Measurements from ENCODE around the gene CACNA1H. TPM values are rescaled to one million over a fixed set of nuclear protein-coding genes. Genes with fewer than 3 reads are reported as not detected.

The CACNA1H gene
- total and polyA plus RNA-seq, 2 of the 4 experiments (the other 2 are of a cell fraction): 1.6 to 5.8 TPM

- in situ Hi-C loops (cut with MboI; ENCODE audit: low sequenced_read_pairs) (loop anchor here (25.0 kb wide), 1 partner anchor 397 kb away; the partner anchor contains the start of gene GNG13), dilution Hi-C loops (cut with HindIII; ENCODE audit: low sequenced_read_pairs, unreplicated experiment) (no loop called here), intact Hi-C loops (cut with micrococcal nuclease) (no loop called here)
- Histone ChIP-seq H4K8ac (ENCODE audit: low read depth in 2 of 2, low read length in 2 of 2) (no peak overlapping the region), H2AFZ (replicated peaks; ENCODE audit: low read length, poor library complexity) (no peak overlapping the region), H4K20me1 (ENCODE audit: insufficient read depth, low read length) (no peaks in the 10 kb centered on the region), H3K4me2 (ENCODE audit: low read depth, low read length) (no peak overlapping the region), H3K36me3 (ENCODE audit: control insufficient read depth, insufficient read depth, low read length) (peaks cover 2% of the 10 kb centered on the region; the same call in 1 of the 2 replicates), H3K14ac (replicated peaks; ENCODE audit: low read depth, low read length) (no peak overlapping the region), H3K27me3 (ENCODE audit: control insufficient read depth, insufficient read depth, low read length) (no peaks in the 10 kb centered on the region), H3K4ac (ENCODE audit: low read depth, low read length) (no peak overlapping the region), H3K9me3 (ENCODE audit: control insufficient read depth, insufficient read depth, low read length) (no peaks in the 10 kb centered on the region), H4K91ac (ENCODE audit: insufficient read depth, low read depth, low read length) (no peak overlapping the region), H2BK5ac (ENCODE audit: low read depth, low read length, poor library complexity, severe bottlenecking) (no peak overlapping the region), H3K18ac (ENCODE audit: low read depth, low read length) (no peak overlapping the region), H4K5ac (ENCODE audit: low read depth, low read length) (no peak overlapping the region), H3K4me1 (ENCODE audit: control insufficient read depth, insufficient read depth, low read length) (no peaks in the 10 kb centered on the region), H2BK120ac (ENCODE audit: low read depth, low read length) (no peak overlapping the region), H2AK9ac (replicated peaks; ENCODE audit: low read depth, low read length, poor library complexity) (no peak overlapping the region), H3K27ac (ENCODE audit: insufficient read depth, low read length) (no peak overlapping the region), H3K79me1 (ENCODE audit: low read depth in 1 of 2, low read length in 2 of 2) (no peaks in the 10 kb centered on the region), H2AK5ac (ENCODE audit: low read depth, low read length) (no peak overlapping the region), H3K56ac (ENCODE audit: extremely low read depth, insufficient read depth, low read length) (no peak overlapping the region), H2BK20ac (ENCODE audit: low read depth, low read length) (no peak overlapping the region), H3K4me3 (ENCODE audit: insufficient read depth, low read depth, low read length) (no peak overlapping the region), H3K9me1 (ENCODE audit: insufficient read depth, low read length) (no peaks in the 10 kb centered on the region), H2BK15ac (ENCODE audit: low read depth, low read length) (no peak overlapping the region), H3K9ac (ENCODE audit: low read depth, low read length) (no peak overlapping the region), H3K23ac (ENCODE audit: low read depth, low read length) (no peak overlapping the region)
- TF ChIP-seq FOS (IDR thresholded peaks at IDR 0.05; ENCODE audit: low read depth, low read length): no peak
- TF ChIP-seq CEBPB (IDR thresholded peaks at IDR 0.05; ENCODE audit: low read depth, low read length): no peak
- no peak for TF ChIP-seq RAD21 (IDR thresholded peaks at IDR 0.05; ENCODE audit: low read length)
- TF ChIP-seq USF2 (IDR thresholded peaks at IDR 0.05; ENCODE audit: low read depth, low read length): no peak
- TF ChIP-seq, protein P1, sequence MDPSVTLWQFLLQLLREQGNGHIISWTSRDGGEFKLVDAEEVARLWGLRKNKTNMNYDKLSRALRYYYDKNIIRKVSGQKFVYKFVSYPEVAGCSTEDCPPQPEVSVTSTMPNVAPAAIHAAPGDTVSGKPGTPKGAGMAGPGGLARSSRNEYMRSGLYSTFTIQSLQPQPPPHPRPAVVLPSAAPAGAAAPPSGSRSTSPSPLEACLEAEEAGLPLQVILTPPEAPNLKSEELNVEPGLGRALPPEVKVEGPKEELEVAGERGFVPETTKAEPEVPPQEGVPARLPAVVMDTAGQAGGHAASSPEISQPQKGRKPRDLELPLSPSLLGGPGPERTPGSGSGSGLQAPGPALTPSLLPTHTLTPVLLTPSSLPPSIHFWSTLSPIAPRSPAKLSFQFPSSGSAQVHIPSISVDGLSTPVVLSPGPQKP (IDR thresholded peaks at IDR 0.05; ENCODE audit: borderline replicate concordance, low read depth, low read length): no peak
- no peak for TF ChIP-seq BHLHE40 (IDR thresholded peaks at IDR 0.05; ENCODE audit: low read depth, low read length)
- no peak for TF ChIP-seq RFX5 (IDR thresholded peaks at IDR 0.05; ENCODE audit: low read depth, low read length)
- TF ChIP-seq MAFK (IDR thresholded peaks at IDR 0.05; ENCODE audit: low read depth, low read length): no peak
- ATAC-seq (ENCODE audit: low read depth) (no peak), DNase-seq (no peak)
- no TSS peak for BruUV-seq (replicated peaks)
- WGBS, 2 experiments (ENCODE audit: extremely low coverage in 2 of 2, insufficient read length in 1 of 2): 88% methylated on average over 24 of the region's 43 CpGs; no CpG with 5 or more reads in 1 of the 2 experiments
- ChIA-PET POLR2A (ENCODE audit: unreplicated experiment) (no interaction called here), CTCF (no interaction called here)
These were observed 56.2 kb downstream of the CACNA1H start for GRCh38 chr16:1209081-1209480.
